Right lobe of liver (tissue), 4 donors: ENCODE results near the gene RPEL1.
"Not testable (repeated sequence)": the region's sequence is repeated elsewhere in the genome, so short reads cannot be mapped to it uniquely, and the experiment has no call there.

Source experiments
- POLR2A ChIP-seq: fragments of 450-650 bp; IDR thresholded peaks from one replicate; pipeline ENCODE4 v1.6.1; 2017; ENCODE audit warnings: antibody characterized with exemption, mild to moderate bottlenecking
- TF ChIP-seq, protein P1 (sequence below), 4 donors: fragments of 200-600 bp in 3 of 4; fragments of 450-650 bp in 1 of 4; IDR thresholded peaks; one replicate each; pipeline versions ENCODE4 v1.5.1 to v1.8.0; 2016 to 2022; ENCODE audit warnings: antibody characterized with exemption in 4 of 4, mild to moderate bottlenecking in 2 of 4
- donor health status: DM: no; HTN: no; CAD: no.
- donor health status: DM: no; HTN: no; CAD: no.
- donor health status: DM: no; HTN: yes; CAD: no.

DNA sequence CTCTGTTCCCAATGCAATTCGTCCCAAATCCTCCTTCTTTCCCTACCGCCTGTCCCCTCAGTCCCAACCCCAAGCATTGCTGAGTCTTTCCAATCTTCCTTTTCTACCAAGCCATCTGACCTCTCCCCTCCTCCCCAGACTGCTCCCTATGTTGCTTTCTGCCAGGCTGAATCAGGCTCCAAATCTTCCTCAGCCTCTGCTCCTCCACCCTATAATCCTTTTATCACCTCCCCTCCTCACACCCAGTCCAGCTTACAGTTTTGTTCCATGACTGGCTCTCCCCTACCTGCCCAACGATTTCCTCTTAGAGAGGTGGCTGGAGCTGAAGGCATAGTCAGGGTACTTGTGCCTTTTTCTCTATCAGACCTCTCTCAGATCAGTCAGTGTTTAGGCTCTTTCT, 39.0 kb upstream of the RPEL1 start:
- TF ChIP-seq, protein P1, sequence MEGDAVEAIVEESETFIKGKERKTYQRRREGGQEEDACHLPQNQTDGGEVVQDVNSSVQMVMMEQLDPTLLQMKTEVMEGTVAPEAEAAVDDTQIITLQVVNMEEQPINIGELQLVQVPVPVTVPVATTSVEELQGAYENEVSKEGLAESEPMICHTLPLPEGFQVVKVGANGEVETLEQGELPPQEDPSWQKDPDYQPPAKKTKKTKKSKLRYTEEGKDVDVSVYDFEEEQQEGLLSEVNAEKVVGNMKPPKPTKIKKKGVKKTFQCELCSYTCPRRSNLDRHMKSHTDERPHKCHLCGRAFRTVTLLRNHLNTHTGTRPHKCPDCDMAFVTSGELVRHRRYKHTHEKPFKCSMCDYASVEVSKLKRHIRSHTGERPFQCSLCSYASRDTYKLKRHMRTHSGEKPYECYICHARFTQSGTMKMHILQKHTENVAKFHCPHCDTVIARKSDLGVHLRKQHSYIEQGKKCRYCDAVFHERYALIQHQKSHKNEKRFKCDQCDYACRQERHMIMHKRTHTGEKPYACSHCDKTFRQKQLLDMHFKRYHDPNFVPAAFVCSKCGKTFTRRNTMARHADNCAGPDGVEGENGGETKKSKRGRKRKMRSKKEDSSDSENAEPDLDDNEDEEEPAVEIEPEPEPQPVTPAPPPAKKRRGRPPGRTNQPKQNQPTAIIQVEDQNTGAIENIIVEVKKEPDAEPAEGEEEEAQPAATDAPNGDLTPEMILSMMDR (IDR thresholded peaks at IDR 0.05) = not testable (repeated sequence)
- TF ChIP-seq POLR2A = not testable (repeated sequence)
